CD4-positive, alpha-beta T cell treated with Interleukin-10 for 1 hour (primary cell): ENCODE measurements around the gene RAB3GAP1.
A peak's percentile ranks its signal among the peaks of the same experiment; 100 is the strongest.
"Not testable (repeated sequence)": the region's sequence is repeated elsewhere in the genome, so short reads cannot be mapped to it uniquely, and the experiment has no call there.

Experiments
- DNase-seq: peaks from one replicate; pipeline ENCODE4 v3.0.0-alpha.2; 2020

RAB3GAP1 gene

DNA sequence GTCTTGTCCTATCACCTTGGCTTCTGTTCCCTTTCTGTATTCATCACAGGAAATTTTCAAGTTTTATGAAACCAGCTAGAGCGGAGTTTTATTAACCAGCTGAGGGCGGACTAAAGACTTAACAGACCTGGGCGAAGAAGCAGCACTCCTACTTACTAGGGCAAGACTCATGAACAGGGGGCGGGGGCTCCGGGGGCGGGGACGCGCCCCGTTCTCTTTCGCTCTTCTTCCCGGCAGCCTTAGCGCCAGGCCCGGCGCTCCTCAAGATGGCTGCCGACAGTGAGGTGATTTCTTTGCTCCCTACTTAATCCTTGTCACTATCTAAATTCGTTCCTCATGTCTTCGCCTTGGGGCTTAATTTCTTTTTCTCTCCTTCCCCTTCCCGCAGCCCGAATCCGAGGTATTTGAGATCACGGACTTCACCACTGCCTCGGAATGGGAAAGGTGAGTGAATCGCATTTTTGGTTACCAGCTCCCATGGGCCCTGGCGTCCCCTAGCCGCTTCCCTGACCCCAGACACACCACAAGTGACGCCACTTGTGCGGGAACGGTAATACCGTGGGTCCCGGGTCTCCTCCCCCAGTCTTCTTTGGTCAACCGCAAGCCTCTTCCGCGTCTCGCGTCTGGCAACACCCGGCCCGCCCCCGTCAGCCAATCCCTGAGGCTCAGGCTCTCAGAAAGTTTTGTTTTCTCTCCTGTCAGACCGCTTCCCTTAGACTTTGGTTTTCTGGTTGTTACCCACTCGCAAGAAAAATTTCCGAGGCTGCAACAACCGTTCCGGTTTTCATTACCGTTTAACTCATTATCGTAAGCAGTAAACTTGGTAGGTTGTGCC, at the start of gene RAB3GAP1:
Gene RAB3GAP1 (plus strand): TSS at position 251 of the 835 bp plus-strand sequence. CDS start 16 bp downstream, at position 267.
- DNase-seq = peak; percentile 94

- no peak for DNase-seq
Observed at GRCh38 chr2:135002836-135003235, 49.3 kb upstream of the RAB3GAP1 start.

GRCh38 chr2:135004005-135004746, 47.9 kb upstream of the RAB3GAP1 start:
- peak; percentile 69 for DNase-seq

DNA sequence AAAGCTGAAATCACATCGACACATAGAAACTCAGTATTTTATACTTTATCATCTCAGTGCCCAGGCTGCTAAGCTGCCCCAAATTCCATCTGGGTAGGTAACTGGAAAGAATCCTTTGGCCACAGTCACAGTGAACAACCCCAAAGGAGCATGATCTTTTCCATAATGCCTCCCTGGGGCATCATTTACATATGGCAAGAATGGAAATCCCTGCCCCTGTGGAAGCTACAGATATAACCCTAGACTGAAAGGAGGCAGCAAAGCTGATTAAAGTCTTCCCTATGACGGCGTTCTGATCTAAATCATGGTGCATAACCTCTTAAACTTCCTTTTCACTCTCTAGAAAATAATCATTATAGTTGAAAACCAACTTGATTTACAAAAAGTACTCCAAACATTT, 46.3 kb upstream of the RAB3GAP1 start:
- DNase-seq = no peak

DNA sequence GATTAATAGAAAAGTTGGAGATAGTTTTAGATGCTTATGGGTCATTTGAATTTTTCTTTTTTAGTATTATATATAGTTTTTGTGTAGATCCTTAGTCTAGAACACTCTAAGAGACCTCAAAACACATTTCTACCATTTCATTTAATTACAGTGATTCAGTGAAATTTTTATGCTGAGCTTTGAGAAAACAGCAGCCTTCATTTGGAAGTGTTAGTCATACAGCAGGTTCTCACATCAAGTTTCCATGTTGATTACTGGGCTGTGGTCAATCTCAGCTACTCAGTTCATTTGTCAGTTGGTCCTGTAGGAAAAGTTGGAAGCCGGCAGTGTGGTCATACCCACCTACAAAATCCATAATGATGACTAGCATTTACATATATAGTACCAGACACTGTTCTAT, 42.8 kb upstream of the RAB3GAP1 start:
- DNase-seq = no peak

DNA sequence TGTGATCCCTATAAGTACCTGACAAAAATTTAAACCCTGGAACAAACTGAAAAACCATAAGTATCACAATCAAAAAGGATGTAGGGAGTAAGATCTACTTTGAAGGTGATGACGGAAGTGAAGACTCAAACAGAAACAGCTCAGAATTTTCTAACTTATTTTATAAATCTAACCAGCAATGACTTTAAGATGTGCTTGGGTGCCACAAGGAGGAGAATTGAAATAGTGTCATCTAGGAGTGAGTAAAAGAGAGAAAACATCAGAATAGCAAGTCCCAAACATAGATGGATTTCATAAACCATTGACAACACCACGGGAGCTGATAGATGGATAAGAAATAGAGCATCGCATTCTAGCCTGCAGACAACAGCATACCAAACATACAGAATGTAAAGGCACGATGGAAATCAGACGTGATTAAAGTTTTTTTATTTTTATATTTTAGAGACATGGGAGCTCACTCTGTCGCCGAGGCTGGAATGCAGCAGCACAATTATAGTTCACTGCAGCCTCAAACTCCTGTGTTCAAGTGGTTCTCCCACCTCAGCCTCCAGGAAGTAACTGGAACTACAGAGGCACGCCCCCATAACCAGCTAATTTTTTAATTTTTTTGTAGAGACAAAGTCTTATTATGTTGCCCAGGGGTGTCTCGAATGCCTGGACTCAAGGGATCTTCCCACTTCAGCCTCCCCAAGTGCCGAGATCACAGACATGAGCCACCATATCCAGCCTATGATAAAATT, 41.7 kb upstream of the RAB3GAP1 start:
- no peak for DNase-seq

DNA sequence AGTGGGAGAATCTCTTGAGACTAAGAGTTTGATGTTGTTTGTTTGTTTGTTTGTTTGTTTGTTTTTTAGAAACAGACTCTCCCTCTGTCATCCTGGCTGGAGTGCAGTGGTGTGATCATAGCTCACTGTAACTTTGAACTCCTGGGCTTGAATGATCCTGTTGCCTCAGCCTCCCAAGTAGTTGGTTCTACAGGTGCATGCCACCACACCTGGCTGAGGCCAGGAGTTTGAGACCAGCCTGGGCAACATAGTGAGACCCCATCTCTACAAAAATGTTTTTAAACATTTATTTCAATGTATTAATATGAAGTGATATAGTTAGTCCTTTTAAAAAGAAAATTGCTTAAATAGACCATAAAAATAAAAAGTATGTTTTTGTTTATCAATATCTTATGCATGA, 40.5 kb upstream of the RAB3GAP1 start:
- no peak for DNase-seq

GRCh38 chr2:135021618-135022017, 30.5 kb upstream of the RAB3GAP1 start:
- no peak for DNase-seq

GRCh38 chr2:135022952-135023880, 28.9 kb upstream of the RAB3GAP1 start:
- no peak for DNase-seq

GRCh38 chr2:135023886-135024485, 28.1 kb upstream of the RAB3GAP1 start:
- no peak for DNase-seq

GRCh38 chr2:135029481-135030134, 22.5 kb upstream of the RAB3GAP1 start:
- no peak for DNase-seq

DNA sequence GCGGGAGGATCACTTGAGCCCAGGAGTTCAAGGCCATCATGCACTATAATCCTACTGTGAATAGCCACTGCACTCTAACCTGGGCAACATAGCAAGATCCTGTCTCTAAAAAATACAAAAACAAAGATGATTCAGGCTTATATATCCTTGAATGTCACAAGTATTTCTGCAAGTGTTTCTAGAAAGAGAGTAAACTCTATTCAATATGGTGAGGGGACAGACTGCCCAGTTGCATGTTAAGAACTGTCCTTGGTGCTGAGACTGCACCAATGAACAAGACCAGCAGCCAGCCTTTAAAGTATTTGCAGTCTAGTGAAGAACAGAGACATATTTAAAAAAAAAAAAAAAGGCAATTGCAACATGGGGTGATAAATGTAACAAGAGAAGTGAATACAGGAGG, 21.3 kb upstream of the RAB3GAP1 start:
- no peak for DNase-seq

GRCh38 chr2:135033216-135033615, 18.9 kb upstream of the RAB3GAP1 start:
- DNase-seq = not testable (repeated sequence)

DNA sequence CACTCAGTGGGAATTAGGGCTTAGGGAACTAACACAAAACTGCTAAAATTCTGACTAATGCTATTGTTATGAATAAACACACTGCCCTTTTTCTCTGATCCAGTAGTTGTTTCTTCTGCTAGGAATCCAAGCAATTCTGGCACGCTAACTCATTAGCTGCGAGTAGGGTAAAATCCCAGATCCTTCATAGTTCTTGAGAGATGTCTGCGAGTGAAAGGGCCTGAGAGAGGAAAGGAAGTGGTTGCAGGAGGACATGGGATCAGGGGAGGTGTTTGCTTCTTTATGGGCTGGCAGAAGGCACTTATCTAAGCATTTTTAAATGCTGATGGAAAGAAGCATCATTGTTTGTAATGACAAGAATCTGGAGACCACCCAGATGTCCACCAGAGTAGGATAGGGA, 14.3 kb upstream of the RAB3GAP1 start:
- DNase-seq = no peak

DNA sequence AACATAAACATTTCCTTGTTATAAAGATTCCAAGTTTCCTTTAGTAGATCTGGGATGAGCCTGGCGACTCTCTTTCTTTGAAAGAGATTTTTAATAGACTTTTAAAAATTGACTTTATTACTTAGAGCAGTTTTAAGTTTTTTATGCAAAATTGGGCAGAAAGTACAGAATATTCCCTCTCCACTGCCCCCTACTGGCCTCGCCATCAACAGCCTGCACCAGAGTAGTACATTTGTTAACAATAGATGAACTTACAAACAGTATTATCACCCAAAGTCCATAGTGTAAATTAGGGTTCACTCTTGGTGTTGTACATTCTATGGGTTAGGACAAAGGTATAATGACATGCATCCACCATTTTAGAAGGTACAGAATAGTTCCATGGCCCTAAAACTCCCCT, 8.7 kb upstream of the RAB3GAP1 start:
- peak; percentile 13 for DNase-seq

DNA sequence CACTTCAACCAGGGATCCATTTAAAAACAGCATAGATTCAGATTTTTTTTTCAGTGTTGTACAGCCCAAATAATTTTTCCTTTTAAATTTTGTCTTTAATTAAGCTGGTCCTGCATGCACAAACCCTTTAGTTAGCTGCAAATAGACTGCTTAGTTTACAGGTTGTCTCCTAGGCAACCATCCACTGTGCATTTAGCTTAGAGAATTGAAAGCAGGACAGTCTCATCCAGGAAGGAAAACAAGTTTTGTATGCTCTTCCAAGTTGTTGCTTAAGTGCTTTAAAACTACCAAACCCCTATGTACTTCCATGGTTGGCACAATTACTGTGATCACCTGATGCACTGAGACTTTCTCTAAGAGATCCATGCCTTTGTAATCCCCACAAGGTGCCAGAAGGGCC, 4.8 kb upstream of the RAB3GAP1 start, which contains the start of gene MAP3K19:
Gene MAP3K19 (minus strand): TSS at position 148 of the 400 bp plus-strand sequence. CDS start 22,800 bp downstream, outside the sequence.
- DNase-seq = no peak

- DNase-seq = no peak
Observed at GRCh38 chr2:135048122-135048521, 4.0 kb upstream of the RAB3GAP1 start.

- no peak for DNase-seq
Observed at GRCh38 chr2:135050132-135050531, 2.0 kb upstream of the RAB3GAP1 start.

DNA sequence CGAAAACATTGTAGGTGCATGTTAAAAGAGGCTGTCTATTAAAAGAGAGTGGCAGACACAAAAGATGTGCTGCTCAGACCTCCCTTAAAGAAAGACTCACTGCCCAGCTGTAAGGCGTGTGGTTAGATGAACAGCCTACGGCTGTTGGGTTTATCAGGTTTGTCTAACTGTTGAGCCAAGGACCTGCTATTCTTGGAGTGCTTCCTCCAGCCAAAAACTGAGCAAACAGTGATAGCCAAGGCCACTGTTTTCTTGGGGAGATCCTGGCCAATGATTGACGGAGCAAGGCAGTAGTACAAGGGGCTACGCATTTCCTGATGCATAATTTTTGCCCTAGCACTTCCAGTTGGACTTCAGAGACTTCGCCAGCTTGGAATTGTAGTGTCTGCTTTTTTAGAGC, 1.4 kb upstream of the RAB3GAP1 start:
- DNase-seq = no peak

GRCh38 chr2:135052997-135053474, 944 bp downstream of the RAB3GAP1 start:
- DNase-seq = peak; percentile 43
